H1 (cell line): ENCODE measurements around the gene SLC35D2.

Source experiments
- CTCF ChIP-seq, 3 experiments: IDR thresholded peaks; 1 replicate in 2 of 3; 2 replicates in 1 of 3; pipeline versions ENCODE4 v1.5.1 to v1.6.1; 2011; ENCODE audit warnings: low read length in 3 of 3, mild to moderate bottlenecking in 3 of 3, inconsistent platforms in 2 of 3, low read depth in 1 of 3, moderate library complexity in 1 of 3; ENCODE audit not compliant: insufficient read depth in 1 of 3; ENCODE audit errors: control extremely low read depth in 1 of 3
- EZH2 ChIP-seq: fragments of 200-600 bp; sonication (generic); IDR thresholded peaks from 2 replicates; pipeline ENCODE4 v1.7.1; 2012; ENCODE audit warnings: low read depth, mild to moderate bottlenecking, moderate library complexity, low read length, inconsistent platforms; ENCODE audit not compliant: severe bottlenecking
- GABPA ChIP-seq: IDR thresholded peaks from 2 replicates; pipeline ENCODE4 v1.6.1; 2011; ENCODE audit warnings: mild to moderate bottlenecking, low read length, moderate library complexity, borderline replicate concordance; ENCODE audit not compliant: insufficient read depth
- KDM4A ChIP-seq: IDR thresholded peaks from one replicate; pipeline ENCODE4 v1.7.1; 2012; ENCODE audit warnings: low read depth, mild to moderate bottlenecking, moderate library complexity, low read length, inconsistent platforms; ENCODE audit not compliant: severe bottlenecking
- POLR2A ChIP-seq, 2 experiments: IDR thresholded peaks; 1 replicate in 1 of 2; 2 replicates in 1 of 2; pipeline ENCODE4 v1.6.1; 2011; ENCODE audit warnings: low read depth in 2 of 2, low read length in 2 of 2, mild to moderate bottlenecking in 2 of 2; ENCODE audit errors: control extremely low read depth in 1 of 2
- RXRA ChIP-seq: IDR thresholded peaks from 2 replicates; pipeline ENCODE4 v1.6.1; 2011; ENCODE audit warnings: low read depth, mild to moderate bottlenecking, low read length, moderate library complexity; ENCODE audit not compliant: insufficient read depth
- SRF ChIP-seq: IDR thresholded peaks from 2 replicates; pipeline ENCODE4 v1.6.1; 2011; ENCODE audit warnings: mild to moderate bottlenecking, low read depth, low read length, moderate library complexity
- TAF1 ChIP-seq: IDR thresholded peaks from 2 replicates; pipeline ENCODE4 v1.6.1; 2011; ENCODE audit warnings: mild to moderate bottlenecking, low read depth, low read length
- YY1 ChIP-seq: IDR thresholded peaks from 2 replicates; pipeline ENCODE4 v1.6.1; 2011; ENCODE audit warnings: low read depth, mild to moderate bottlenecking, low read length
- ZNF274 ChIP-seq: IDR thresholded peaks from 2 replicates; pipeline ENCODE4 v1.7.0; 2012; ENCODE audit warnings: low read length, borderline replicate concordance; ENCODE audit errors: extremely low read depth
- TF ChIP-seq, protein P1 (sequence below): IDR thresholded peaks from 2 replicates; pipeline ENCODE4 v1.6.1; 2011; ENCODE audit warnings: low read length, improper control_type of control experiment

DNA sequence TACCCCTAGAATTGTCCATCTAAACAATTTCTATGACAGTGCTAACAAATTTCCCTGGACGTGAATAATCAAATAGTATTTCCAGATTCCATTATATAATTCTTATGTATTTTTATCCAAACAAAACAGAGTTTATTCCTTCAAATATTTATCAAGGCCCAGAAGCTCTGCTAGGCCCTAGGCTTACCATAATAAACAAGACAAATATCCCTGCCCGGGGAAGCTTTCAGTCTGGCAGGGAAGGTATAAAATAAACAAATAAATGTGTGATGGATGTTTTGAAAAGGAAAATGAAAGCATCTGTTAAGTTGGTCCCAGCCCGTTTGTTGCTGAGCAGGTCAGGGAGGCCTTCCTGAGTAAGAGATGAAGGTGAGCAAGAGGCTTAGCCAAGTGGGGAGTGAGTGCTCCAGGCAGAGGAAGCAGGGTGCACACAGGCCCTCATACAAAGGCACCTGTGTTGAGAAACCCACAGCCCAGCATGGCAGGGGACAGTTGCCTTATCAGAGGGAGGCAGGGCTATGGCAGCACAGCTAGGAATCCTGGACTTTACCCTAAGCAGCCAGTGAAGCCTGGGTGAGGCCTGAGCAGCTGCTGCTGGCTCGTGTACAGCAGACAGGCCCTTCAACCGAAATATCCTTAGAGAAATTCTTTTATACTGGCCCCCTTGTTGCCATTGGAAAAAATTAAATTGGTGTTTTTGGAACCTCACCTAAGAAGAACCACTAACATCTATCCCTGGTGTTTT, 7.7 kb upstream of the SLC35D2 start:
- TF ChIP-seq CTCF (IDR thresholded peaks at IDR 0.05; ENCODE audit: control extremely low read depth in 1 of 3, insufficient read depth in 1 of 3, low read depth in 1 of 3, low read length in 3 of 3) (no peak), TAF1 (no peak), EZH2 (no peak), YY1 (no peak), RXRA (no peak), POLR2A (IDR thresholded peaks at IDR 0.05; ENCODE audit: control extremely low read depth in 1 of 2, low read depth in 2 of 2, low read length in 2 of 2) (no peak), ZNF274 (no peak), GABPA (no peak), SRF (no peak), KDM4A (no peak)
- TF ChIP-seq, protein P1, sequence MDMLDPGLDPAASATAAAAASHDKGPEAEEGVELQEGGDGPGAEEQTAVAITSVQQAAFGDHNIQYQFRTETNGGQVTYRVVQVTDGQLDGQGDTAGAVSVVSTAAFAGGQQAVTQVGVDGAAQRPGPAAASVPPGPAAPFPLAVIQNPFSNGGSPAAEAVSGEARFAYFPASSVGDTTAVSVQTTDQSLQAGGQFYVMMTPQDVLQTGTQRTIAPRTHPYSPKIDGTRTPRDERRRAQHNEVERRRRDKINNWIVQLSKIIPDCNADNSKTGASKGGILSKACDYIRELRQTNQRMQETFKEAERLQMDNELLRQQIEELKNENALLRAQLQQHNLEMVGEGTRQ, result no peak
